NK-92 (cell line): ENCODE data around the gene STIP1.
"Not testable (repeated sequence)": the region's sequence is repeated elsewhere in the genome, so short reads cannot be mapped to it uniquely, and the experiment has no call there.

Experiments used
- DNase-seq: peaks from one replicate; lab custom pipeline; 2025; ENCODE audit not compliant: unreplicated experiment; lab: John Stamatoyannopoulos, UW

Gene STIP1

GRCh38 chr11:64157631-64158394, 28.2 kb upstream of the STIP1 start:
- no peak for DNase-seq

GRCh38 chr11:64161037-64161436, 24.9 kb upstream of the STIP1 start:
- DNase-seq: no peak

GRCh38 chr11:64162769-64163168, 23.2 kb upstream of the STIP1 start:
- not testable (repeated sequence) for DNase-seq

- no peak for DNase-seq
These were observed 22.0 kb upstream of the STIP1 start for GRCh38 chr11:64163951-64164350.

- DNase-seq: no peak
These were observed 21.3 kb upstream of the STIP1 start for GRCh38 chr11:64164392-64165312.

GRCh38 chr11:64165481-64165841, 20.5 kb upstream of the STIP1 start:
- DNase-seq: no peak

GRCh38 chr11:64165842-64166635, 19.9 kb upstream of the STIP1 start, which contains the start of gene MACROD1:
TSS of gene MACROD1 (minus strand) at chr11:64166113. CDS start at chr11:64165994, 119 bp downstream.
- no peak for DNase-seq

- no peak for DNase-seq
These were observed 15.6 kb upstream of the STIP1 start for GRCh38 chr11:64170419-64170818.

GRCh38 chr11:64173616-64174355, 12.2 kb upstream of the STIP1 start:
- no peak for DNase-seq

- DNase-seq: no peak
These were observed 9.2 kb upstream of the STIP1 start for GRCh38 chr11:64176751-64177150.

- no peak for DNase-seq
These were observed 7.8 kb upstream of the STIP1 start for GRCh38 chr11:64178203-64178602.

- DNase-seq: no peak
These were observed 6.9 kb upstream of the STIP1 start for GRCh38 chr11:64178951-64179639.

- no peak for DNase-seq
These were observed 5.1 kb upstream of the STIP1 start for GRCh38 chr11:64180891-64181290.

- DNase-seq: no peak
These were observed 4.2 kb upstream of the STIP1 start for GRCh38 chr11:64181506-64182411.

- no peak for DNase-seq
These were observed 2.1 kb upstream of the STIP1 start for GRCh38 chr11:64183890-64184289.

- DNase-seq: no peak
These were observed 737 bp upstream of the STIP1 start for GRCh38 chr11:64185175-64185692.

GRCh38 chr11:64186492-64187165, 658 bp downstream of the STIP1 start:
- DNase-seq: no peak

- no peak for DNase-seq
These were observed 6.5 kb downstream of the STIP1 start for GRCh38 chr11:64192434-64192833.
